HepG2 (cell line): Measurements from ENCODE around the gene TAF9B. TPM values are rescaled to one million over a fixed set of nuclear protein-coding genes. Genes with fewer than 3 reads are reported as not detected.

Source experiments
- CBX2 ChIP-seq, 2 experiments: fragments of 200-600 bp in 1 of 2; sonication (generic); formaldehyde crosslinking in 1 of 2; IDR thresholded peaks; 2 replicates each; pipeline versions ENCODE4 v1.7.0 to v1.8.1; 2018 to 2022; ENCODE audit warnings: low read depth in 2 of 2, low read length in 1 of 2, mild to moderate bottlenecking in 1 of 2, missing genetic modification reagents in 1 of 2
- IKZF4 ChIP-seq: sonication (generic); formaldehyde crosslinking; IDR thresholded peaks from 2 replicates; pipeline ENCODE4 v1.5.1; 2020; ENCODE audit warnings: borderline replicate concordance, mild to moderate bottlenecking, low read depth, missing genetic modification reagents; ENCODE audit errors: not compliant biosample characterization
- THYN1 ChIP-seq: sonication (generic); formaldehyde crosslinking; IDR thresholded peaks from 2 replicates; pipeline ENCODE4 v1.8.1; 2023; ENCODE audit warnings: low read depth, mild to moderate bottlenecking, moderate library complexity, missing genetic modification reagents, borderline replicate concordance
- ZFY ChIP-seq: sonication (generic); formaldehyde crosslinking; IDR thresholded peaks from 2 replicates; pipeline ENCODE4 v1.4.0; 2020; ENCODE audit warnings: missing genetic modification reagents
- ZNF260 ChIP-seq: sonication (generic); formaldehyde crosslinking; IDR thresholded peaks from 2 replicates; pipeline ENCODE4 v1.4.0; 2020; ENCODE audit warnings: missing genetic modification reagents, low read depth, mild to moderate bottlenecking, borderline replicate concordance
- ZNF318 ChIP-seq: sonication (generic); formaldehyde crosslinking; IDR thresholded peaks from 2 replicates; pipeline ENCODE4 v1.4.0; 2020; ENCODE audit warnings: mild to moderate bottlenecking, missing genetic modification reagents
- ZNF33B ChIP-seq: sonication (generic); formaldehyde crosslinking; IDR thresholded peaks from 2 replicates; pipeline ENCODE4 v1.5.1; 2020; ENCODE audit warnings: mild to moderate bottlenecking, missing genetic modification reagents
- ZNF589 ChIP-seq: sonication (generic); formaldehyde crosslinking; conservative IDR thresholded peaks from 2 replicates; pipeline ENCODE4 v1.8.0; 2022; ENCODE audit warnings: mild to moderate bottlenecking, moderate library complexity, missing genetic modification reagents
- polyA plus RNA-seq, 8 experiments: library from polyadenylated mRNA; depleted of rRNA in 3 of 8; stranded (reverse) in 7 of 8; unstranded in 1 of 8; fragments of >200 nt; fragmentation: Illumina TruSeq in 4 of 8; extraction: Trizol in 4 of 8; gene quantifications; 2 replicates each; pipeline versions ENCODE4 v1.2.1 to v1.2.3, GENCODE V29; 2011 to 2016; ENCODE audit warnings: low read depth in 4 of 8, missing spikeins in 1 of 8, mixed read lengths in 1 of 8; ENCODE audit not compliant: insufficient read depth in 1 of 8
- total RNA-seq, 5 experiments: library from RNA; depleted of rRNA; stranded (reverse); fragments of >200 nt; fragmentation: Illumina TruSeq; extraction: Trizol; gene quantifications; 2 replicates each; pipeline ENCODE4 v1.2.3, GENCODE V29; 2016; ENCODE audit warnings: low read depth in 1 of 5
- TF ChIP-seq, protein P1 (sequence below): sonication (generic); formaldehyde crosslinking; IDR thresholded peaks from 2 replicates; pipeline ENCODE4 v1.5.0; 2020; ENCODE audit warnings: mild to moderate bottlenecking, missing genetic modification reagents, borderline replicate concordance
- TF ChIP-seq, protein P2 (sequence below): sonication (generic); formaldehyde crosslinking; IDR thresholded peaks from 2 replicates; pipeline ENCODE4 v1.5.1; 2020; ENCODE audit warnings: missing genetic modification reagents, mild to moderate bottlenecking, borderline replicate concordance
- TF ChIP-seq, protein P3 (sequence below): sonication (generic); formaldehyde crosslinking; IDR thresholded peaks from 2 replicates; pipeline ENCODE4 v1.8.1; 2023; ENCODE audit warnings: mild to moderate bottlenecking, missing genetic modification reagents, borderline replicate concordance

TAF9B gene
- total and polyA plus RNA-seq, 2 of the 13 experiments (the other 11 are each of a cell fraction or from before 2014, with no cell fraction given) = 10.8 to 15.2 TPM

DNA sequence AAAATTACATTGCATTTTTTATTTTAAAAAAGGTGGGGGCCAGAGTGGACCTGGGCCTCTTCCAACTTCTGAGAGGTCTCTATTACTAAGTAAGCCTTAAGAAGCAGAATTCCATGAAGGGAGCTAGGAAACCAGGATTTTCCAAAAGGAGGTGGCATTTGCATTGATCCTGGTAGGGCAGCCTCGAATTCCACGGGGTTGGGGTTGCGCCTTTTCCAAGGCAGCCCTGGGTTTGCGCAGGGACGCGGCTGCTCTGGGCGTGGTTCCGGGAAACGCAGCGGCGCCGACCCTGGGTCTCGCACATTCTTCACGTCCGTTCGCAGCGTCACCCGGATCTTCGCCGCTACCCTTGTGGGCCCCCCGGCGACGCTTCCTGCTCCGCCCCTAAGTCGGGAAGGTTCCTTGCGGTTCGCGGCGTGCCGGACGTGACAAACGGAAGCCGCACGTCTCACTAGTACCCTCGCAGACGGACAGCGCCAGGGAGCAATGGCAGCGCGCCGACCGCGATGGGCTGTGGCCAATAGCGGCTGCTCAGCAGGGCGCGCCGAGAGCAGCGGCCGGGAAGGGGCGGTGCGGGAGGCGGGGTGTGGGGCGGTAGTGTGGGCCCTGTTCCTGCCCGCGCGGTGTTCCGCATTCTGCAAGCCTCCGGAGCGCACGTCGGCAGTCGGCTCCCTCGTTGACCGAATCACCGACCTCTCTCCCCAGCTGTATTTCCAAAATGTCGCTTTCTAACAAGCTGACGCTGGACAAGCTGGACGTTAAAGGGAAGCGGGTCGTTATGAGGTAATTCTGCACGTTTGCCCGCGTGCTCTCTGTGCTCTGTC lies 35.6 kb downstream of the TAF9B start, which contains the start of gene PGK1 (continued):
- no peak for TF ChIP-seq ZNF318
- no peak for TF ChIP-seq ZNF260
- peak; percentile 46; the same call in 1 of the 2 replicates for TF ChIP-seq ZFY (CRISPR knock-in tag)
- TF ChIP-seq ZNF589 = peak; percentile 89
- TF ChIP-seq, protein P1, sequence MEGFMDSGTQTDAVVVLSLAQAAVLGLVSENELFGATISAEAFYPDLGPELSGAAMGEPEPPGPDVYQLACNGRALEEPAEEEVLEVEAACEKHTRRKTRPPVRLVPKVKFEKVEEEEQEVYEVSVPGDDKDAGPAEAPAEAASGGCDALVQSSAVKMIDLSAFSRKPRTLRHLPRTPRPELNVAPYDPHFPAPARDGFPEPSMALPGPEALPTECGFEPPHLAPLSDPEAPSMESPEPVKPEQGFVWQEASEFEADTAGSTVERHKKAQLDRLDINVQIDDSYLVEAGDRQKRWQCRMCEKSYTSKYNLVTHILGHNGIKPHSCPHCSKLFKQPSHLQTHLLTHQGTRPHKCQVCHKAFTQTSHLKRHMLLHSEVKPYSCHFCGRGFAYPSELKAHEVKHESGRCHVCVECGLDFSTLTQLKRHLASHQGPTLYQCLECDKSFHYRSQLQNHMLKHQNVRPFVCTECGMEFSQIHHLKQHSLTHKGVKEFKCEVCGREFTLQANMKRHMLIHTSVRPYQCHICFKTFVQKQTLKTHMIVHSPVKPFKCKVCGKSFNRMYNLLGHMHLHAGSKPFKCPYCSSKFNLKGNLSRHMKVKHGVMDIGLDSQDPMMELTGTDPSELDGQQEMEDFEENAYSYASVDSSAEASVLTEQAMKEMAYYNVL (CRISPR knock-in tag) = no peak
- TF ChIP-seq CBX2 (IDR thresholded peaks at IDR 0.05; ENCODE audit: low read depth, low read length) = no peak
- 0 out of 2 replicates have a peak, but pooled peaks have one; percentile 55 for TF ChIP-seq CBX2 (CRISPR knock-in tag; IDR thresholded peaks at IDR 0.05; ENCODE audit: low read depth)
- 0 out of 2 replicates have a peak, but pooled peaks have one; percentile 50 for TF ChIP-seq ZNF33B
- TF ChIP-seq, protein P2, sequence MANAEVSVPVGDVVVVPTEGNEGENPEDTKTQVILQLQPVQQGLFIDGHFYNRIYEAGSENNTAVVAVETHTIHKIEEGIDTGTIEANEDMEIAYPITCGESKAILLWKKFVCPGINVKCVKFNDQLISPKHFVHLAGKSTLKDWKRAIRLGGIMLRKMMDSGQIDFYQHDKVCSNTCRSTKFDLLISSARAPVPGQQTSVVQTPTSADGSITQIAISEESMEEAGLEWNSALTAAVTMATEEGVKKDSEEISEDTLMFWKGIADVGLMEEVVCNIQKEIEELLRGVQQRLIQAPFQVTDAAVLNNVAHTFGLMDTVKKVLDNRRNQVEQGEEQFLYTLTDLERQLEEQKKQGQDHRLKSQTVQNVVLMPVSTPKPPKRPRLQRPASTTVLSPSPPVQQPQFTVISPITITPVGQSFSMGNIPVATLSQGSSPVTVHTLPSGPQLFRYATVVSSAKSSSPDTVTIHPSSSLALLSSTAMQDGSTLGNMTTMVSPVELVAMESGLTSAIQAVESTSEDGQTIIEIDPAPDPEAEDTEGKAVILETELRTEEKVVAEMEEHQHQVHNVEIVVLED (CRISPR knock-in tag) = peak; percentile 96
- TF ChIP-seq, protein P3, sequence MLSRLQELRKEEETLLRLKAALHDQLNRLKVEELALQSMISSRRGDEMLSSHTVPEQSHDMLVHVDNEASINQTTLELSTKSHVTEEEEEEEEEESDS (CRISPR knock-in tag) = no peak
- no peak for TF ChIP-seq IKZF4 (CRISPR knock-in tag)
- TF ChIP-seq THYN1 = no peak
